C4-2B (cell line): ENCODE results near the gene RAB3A.

ENCODE experiments used
- H3K27ac ChIP-seq: fragments of 450-650 bp; 2 replicates; pipeline ENCODE4 v1.5.1; 2017
- ZFX ChIP-seq: fragments of 450-650 bp; IDR thresholded peaks from 2 replicates; pipeline ENCODE4 v1.6.1; 2017
- TF ChIP-seq, protein P1 (sequence below): fragments of 450-650 bp; conservative IDR thresholded peaks from 2 replicates; pipeline ENCODE4 v1.5.1; 2017; ENCODE audit warnings: mild to moderate bottlenecking

The RAB3A gene, protein sequence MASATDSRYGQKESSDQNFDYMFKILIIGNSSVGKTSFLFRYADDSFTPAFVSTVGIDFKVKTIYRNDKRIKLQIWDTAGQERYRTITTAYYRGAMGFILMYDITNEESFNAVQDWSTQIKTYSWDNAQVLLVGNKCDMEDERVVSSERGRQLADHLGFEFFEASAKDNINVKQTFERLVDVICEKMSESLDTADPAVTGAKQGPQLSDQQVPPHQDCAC

GRCh38 chr19:18203863-18204393 is at the start of gene RAB3A:
Gene RAB3A, minus strand, starts transcription at chr19:18204042. Its CDS starts 1,302 bp downstream, at chr19:18202740.
- TF ChIP-seq ZFX: no peak
- TF ChIP-seq, protein P1, sequence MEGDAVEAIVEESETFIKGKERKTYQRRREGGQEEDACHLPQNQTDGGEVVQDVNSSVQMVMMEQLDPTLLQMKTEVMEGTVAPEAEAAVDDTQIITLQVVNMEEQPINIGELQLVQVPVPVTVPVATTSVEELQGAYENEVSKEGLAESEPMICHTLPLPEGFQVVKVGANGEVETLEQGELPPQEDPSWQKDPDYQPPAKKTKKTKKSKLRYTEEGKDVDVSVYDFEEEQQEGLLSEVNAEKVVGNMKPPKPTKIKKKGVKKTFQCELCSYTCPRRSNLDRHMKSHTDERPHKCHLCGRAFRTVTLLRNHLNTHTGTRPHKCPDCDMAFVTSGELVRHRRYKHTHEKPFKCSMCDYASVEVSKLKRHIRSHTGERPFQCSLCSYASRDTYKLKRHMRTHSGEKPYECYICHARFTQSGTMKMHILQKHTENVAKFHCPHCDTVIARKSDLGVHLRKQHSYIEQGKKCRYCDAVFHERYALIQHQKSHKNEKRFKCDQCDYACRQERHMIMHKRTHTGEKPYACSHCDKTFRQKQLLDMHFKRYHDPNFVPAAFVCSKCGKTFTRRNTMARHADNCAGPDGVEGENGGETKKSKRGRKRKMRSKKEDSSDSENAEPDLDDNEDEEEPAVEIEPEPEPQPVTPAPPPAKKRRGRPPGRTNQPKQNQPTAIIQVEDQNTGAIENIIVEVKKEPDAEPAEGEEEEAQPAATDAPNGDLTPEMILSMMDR: no peak
- H3K27ac ChIP-seq: peak within 1 kb of the TSS; percentile 86

DNA sequence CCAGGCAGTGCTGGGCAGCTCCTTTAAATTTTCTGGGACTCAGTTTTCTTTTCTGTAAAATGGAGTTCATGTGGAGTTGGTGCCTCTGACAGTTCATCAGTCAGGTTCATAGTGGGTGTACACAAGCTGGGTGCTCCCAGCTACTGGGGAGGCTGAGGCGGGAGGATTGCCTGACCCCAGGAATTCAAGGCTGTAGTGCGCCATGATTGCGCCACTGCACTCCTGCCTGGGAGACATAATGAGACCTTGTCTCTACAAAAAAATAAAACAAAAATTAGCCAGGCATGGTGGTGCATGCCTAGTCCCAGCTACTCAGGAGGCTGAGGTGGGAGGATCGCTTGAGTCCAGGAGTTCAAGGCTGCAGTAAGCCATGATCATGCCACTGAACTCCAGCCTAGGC is 49.3 kb upstream of the RAB3A start:
- no peak for TF ChIP-seq ZFX
- TF ChIP-seq, protein P1: no peak
- H3K27ac ChIP-seq: no peak overlapping the region

GRCh38 chr19:18252370-18252717 is 48.5 kb upstream of the RAB3A start:
- TF ChIP-seq, protein P1: no peak; the same call in 1 of the 2 replicates
- no peak for TF ChIP-seq ZFX
- H3K27ac ChIP-seq: no peak overlapping the region

DNA sequence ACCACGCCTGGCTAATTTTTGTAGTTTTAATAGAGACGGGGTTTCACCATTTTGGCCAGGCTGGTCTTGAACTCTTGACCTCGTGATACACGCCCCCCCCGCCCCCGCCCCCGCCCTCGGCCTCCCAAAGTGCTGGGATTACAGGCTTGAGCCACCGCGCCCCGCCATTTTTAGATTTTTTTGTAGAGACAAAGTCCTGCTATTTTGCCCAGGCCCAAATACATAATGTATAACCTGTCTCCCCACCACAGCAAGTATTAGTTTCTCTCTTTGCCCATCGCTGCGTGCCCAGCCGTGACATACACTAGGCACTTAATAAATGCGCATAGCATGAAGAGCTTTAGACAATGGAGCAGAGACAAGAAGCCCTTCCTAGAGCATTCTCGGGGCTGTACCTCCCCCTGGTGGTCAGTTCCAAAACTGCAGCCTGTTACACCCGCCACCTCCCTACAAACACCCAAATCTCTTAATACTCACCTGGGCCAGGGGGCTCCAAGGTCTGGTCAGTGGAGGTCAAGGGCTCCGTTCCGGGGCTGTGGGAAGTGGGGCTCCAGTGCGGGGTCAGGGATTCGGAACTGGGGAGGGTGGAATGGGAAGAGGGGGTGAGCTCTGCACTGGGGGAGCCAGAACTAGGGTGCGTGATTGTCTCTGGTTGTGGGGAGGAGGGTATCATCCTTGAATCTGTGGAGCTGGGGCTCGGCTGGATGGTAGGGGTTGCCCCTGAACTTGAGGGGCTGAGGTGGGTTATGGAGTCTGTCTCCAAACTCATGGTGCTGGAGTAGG is 47.9 kb upstream of the RAB3A start:
- TF ChIP-seq ZFX: no peak
- TF ChIP-seq, protein P1: peak; percentile 92
- no peak overlapping the region for H3K27ac ChIP-seq

- TF ChIP-seq, protein P1: no peak
- TF ChIP-seq ZFX: no peak
- H3K27ac ChIP-seq: no peak overlapping the region
Measured at GRCh38 chr19:18249834-18250233, 46.0 kb upstream of the RAB3A start.

DNA sequence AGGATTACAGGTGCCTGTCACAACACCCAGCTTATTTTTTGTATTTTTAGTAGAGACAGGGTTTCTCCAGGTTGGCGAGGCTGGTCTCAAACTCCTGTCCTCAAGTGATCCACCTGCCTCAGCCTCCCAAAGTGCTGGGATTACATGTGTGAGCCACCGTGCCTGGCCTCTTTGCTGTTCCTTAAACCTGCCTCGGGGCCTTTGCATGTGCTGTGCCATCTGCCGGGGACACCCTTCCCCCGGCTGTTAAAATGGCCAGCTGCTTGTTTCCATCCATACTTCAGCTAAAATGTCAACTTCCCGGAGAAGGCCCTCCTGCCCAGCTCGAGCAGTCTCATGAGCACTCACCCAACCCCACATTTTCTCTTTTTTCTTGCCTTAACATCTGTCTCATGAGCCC is 41.5 kb upstream of the RAB3A start:
- H3K27ac ChIP-seq: no peak overlapping the region
- TF ChIP-seq, protein P1: no peak
- no peak for TF ChIP-seq ZFX

DNA sequence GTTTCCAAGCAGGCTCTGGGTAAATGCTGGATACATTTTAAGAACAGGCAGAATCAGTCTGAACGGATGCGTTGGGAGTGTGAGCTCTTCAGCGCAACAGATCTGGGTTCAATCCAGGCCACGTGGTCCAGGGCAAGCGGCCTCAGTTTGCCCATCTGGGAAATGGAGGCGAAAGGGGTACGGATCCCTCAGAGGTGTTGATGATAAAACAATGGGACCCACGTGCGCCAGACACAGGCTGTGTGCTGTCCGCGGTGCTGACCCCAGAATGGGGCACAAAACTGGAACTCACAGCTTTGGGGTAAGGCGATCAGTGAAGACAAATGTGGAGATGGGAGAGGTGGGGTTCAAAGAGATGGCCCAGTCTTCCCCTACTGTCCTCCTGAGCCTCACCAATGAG is 35.5 kb upstream of the RAB3A start:
- no peak overlapping the region for H3K27ac ChIP-seq
- TF ChIP-seq, protein P1: no peak
- TF ChIP-seq ZFX: no peak
